ENCODE data around the gene AXIN2.
A peak's percentile ranks its signal among the peaks of the same experiment; 100 is the strongest.

AXIN2 gene, protein sequence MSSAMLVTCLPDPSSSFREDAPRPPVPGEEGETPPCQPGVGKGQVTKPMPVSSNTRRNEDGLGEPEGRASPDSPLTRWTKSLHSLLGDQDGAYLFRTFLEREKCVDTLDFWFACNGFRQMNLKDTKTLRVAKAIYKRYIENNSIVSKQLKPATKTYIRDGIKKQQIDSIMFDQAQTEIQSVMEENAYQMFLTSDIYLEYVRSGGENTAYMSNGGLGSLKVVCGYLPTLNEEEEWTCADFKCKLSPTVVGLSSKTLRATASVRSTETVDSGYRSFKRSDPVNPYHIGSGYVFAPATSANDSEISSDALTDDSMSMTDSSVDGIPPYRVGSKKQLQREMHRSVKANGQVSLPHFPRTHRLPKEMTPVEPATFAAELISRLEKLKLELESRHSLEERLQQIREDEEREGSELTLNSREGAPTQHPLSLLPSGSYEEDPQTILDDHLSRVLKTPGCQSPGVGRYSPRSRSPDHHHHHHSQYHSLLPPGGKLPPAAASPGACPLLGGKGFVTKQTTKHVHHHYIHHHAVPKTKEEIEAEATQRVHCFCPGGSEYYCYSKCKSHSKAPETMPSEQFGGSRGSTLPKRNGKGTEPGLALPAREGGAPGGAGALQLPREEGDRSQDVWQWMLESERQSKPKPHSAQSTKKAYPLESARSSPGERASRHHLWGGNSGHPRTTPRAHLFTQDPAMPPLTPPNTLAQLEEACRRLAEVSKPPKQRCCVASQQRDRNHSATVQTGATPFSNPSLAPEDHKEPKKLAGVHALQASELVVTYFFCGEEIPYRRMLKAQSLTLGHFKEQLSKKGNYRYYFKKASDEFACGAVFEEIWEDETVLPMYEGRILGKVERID

GRCh38 chr17:65561452-65562205 lies at the start of gene AXIN2:
TSS of gene AXIN2 (minus strand) at chr17:65561648. CDS start at chr17:65558620, 3,028 bp downstream.
- peak; percentile 63 to 83 for DNase-seq (ENCODE audit: low read depth in 2 of 2)

- no peak for DNase-seq (ENCODE audit: low read depth in 2 of 2)
Measured at GRCh38 chr17:65609749-65610148, 48.3 kb upstream of the AXIN2 start.

DNA sequence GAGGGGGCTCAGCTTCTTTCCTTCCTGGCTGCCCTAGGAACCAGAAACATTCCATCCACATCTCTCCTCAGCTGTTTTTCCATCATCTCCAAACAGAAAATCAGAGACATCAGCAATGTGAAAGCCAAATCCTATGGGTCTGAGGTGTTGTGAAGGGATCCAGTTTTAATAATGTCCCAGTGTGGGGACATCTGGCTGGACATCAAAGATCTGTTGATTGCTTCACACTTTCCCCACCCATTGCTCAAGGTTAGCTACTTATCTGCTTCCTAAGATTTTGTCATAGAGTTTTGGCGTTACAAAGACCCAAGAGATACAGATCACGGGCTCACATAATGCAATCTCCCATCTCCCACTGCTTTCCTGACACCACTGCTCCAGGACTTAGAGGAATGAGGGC lies 47.8 kb upstream of the AXIN2 start:
- no peak for DNase-seq (ENCODE audit: low read depth in 2 of 2)

- DNase-seq (ENCODE audit: low read depth in 2 of 2), result no peak
Measured at GRCh38 chr17:65604070-65604469, 42.6 kb upstream of the AXIN2 start.

GRCh38 chr17:65601881-65602280 lies 40.4 kb upstream of the AXIN2 start:
- no peak for DNase-seq (ENCODE audit: low read depth in 2 of 2)

- DNase-seq (ENCODE audit: low read depth in 2 of 2), result no peak
Measured at GRCh38 chr17:65601145-65601544, 39.7 kb upstream of the AXIN2 start.

- no peak for DNase-seq (ENCODE audit: low read depth in 2 of 2)
Measured at GRCh38 chr17:65600518-65600917, 39.1 kb upstream of the AXIN2 start.

DNA sequence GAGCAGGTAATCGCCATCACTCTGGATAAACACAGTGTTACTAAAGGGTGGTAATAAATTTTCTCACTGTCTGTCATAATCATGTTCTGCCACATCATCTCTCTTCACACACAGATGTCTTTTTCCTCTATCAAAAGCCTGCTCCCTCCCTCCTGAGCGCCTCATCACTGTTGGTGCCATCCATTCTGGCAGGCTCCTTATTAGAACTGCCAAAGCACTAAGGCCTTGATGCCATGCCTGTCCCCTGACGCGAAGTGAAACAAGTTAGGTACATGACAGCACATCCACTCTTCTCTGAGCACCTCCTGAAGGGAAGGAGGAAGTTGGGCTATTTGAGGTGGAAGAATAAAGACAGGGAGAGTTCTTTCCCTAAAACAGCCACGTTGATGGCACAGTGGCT lies 38.2 kb upstream of the AXIN2 start:
- DNase-seq (ENCODE audit: low read depth in 2 of 2), result no peak

- no peak for DNase-seq (ENCODE audit: low read depth in 2 of 2)
Measured at GRCh38 chr17:65598746-65599145, 37.3 kb upstream of the AXIN2 start.

- no peak for DNase-seq (ENCODE audit: low read depth in 2 of 2)
Measured at GRCh38 chr17:65595071-65595656, 33.7 kb upstream of the AXIN2 start.

- DNase-seq (ENCODE audit: low read depth in 2 of 2), result no peak
Measured at GRCh38 chr17:65593855-65594845, 32.7 kb upstream of the AXIN2 start.

- DNase-seq (ENCODE audit: low read depth in 2 of 2), result no peak
Measured at GRCh38 chr17:65593092-65593854, 31.8 kb upstream of the AXIN2 start.

DNA sequence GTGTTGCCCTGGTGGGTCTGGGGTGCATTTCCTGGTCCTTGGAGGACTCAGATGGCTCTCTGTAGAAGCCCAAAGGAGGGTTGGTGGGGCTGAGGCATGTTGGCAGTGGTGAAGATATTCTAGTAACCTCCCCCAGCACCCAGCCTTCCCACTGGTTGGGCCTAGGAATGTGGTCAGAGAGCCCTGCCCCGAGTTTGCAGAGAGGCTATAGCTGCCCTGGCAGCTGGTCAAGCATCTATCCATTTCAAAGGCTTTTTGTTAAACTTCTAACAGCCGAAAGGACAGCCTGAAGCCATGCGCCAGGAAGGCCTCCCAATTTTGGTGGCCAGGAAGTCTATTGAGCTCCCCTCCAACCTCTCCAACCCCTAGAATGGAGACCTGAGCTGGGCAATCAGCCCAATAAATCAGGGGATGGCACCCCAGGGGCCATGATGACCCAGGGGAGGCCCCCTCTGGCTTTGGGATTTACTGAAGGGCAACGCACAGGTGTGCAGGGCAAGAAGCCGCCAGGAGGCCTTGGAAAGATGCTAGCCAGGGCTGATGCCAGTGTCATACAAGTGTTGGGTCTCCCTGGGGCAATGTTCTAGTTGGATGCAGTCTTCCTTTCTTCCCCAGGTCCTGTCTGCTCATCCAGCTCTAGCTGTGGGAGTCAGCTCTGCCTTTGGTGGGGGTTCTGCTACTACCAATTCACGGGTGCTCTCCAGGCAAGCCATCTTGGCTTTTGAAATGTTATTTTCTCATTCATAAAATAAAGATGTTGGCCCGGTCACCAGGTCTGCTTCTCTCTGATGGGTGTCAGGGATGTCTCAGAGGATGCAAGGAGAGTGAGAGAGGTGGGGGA lies 30.9 kb upstream of the AXIN2 start:
- DNase-seq (ENCODE audit: low read depth in 2 of 2), result no peak

GRCh38 chr17:65589321-65589720 lies 27.9 kb upstream of the AXIN2 start:
- DNase-seq (ENCODE audit: low read depth in 2 of 2), result no peak

GRCh38 chr17:65588181-65588808 lies 26.8 kb upstream of the AXIN2 start:
- no peak for DNase-seq (ENCODE audit: low read depth in 2 of 2)

DNA sequence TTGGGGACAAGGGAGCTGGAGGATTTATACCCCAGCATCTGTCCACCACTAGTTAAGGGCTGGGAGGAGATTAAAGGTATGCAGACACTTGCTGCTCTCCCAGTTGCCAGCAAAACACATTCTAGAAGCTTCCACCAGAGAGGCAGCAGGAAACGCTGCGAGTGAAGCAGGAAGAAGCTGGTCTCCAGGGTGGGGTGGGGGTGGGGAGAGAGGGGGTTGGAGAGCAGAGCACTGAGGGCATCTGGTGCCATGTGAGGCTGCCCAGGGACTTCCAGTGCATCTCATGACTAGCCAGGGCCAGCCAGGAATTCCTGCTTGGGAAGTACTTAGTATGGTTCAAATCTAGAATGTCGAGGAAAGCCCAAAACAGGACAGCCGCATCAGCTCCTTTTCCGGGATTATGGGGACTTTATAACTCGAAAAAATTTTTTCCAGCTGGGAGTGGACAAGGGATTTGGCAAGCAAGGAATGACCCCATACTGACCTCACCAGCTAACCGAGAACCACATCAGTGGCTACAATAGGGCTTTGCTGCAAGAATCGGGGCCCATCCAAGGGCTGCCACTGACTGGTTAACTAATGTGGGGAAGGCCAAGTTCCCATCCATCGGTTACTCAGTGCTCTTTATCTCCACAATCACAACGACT lies 26.2 kb upstream of the AXIN2 start:
- DNase-seq (ENCODE audit: low read depth in 2 of 2), result no peak

GRCh38 chr17:65586899-65587298 lies 25.5 kb upstream of the AXIN2 start:
- DNase-seq (ENCODE audit: low read depth in 2 of 2), result no peak

Measured in stimulated activated CD8-positive, alpha-beta memory T cell treated with anti-CD3 and anti-CD28 coated beads, Interleukin-7, amount 100 ng/mL, for 4 hours (primary cell).